PC-9 (cell line): ENCODE measurements around the gene PGF. TPM values are rescaled to one million over a fixed set of nuclear protein-coding genes. Genes with fewer than 3 reads are reported as not detected.

ENCODE experiments used
- BruUV-seq: library from RNA; stranded (reverse); fragments of 400-500 nt; replicated peaks from 2 replicates; lab custom pipeline; 2021; lab: Mats Ljungman, UMichigan
- CTCF ChIA-PET: fragments of 300-600 bp; sonication (Branson Sonifier 250); formaldehyde crosslinking; loops from one replicate; lab custom pipeline; 2022; ENCODE audit warnings: antibody characterized with exemption; lab: Charles Lee
- POLR2A ChIA-PET: fragments of 300-600 bp; sonication (Branson Sonifier 250); formaldehyde crosslinking; loops from one replicate; lab custom pipeline; 2022; ENCODE audit warnings: antibody characterized with exemption; ENCODE audit not compliant: unreplicated experiment; lab: Charles Lee
- DNase-seq, 2 experiments: peaks; one replicate each; pipeline versions ENCODE4 v3.0.0 to v3.0.0-alpha.2; 2015 to 2022; ENCODE audit warnings: mixed read lengths in 1 of 2
- H2AFZ ChIP-seq: fragments of 200-600 bp; sonication (generic); 2 replicates; pipeline ENCODE4 v1.8.1; 2017; ENCODE audit warnings: antibody characterized with exemption
- H3F3A ChIP-seq: fragments of 200-600 bp; sonication (generic); 2 replicates; pipeline ENCODE4 v1.8.1; 2017; ENCODE audit warnings: antibody characterized with exemption, mild to moderate bottlenecking, low read depth; ENCODE audit not compliant: insufficient read depth
- H3K27ac ChIP-seq: fragments of 200-600 bp; sonication (generic); 2 replicates; pipeline ENCODE4 v1.6.1; 2016; ENCODE audit warnings: mixed run types
- H3K27me3 ChIP-seq: fragments of 200-600 bp; sonication (generic); 2 replicates; pipeline ENCODE4 v1.6.1; 2016; ENCODE audit warnings: low read depth, mixed run types; ENCODE audit not compliant: insufficient read depth
- H3K36me3 ChIP-seq: fragments of 200-600 bp; sonication (generic); 2 replicates; pipeline ENCODE4 v1.6.1; 2016; ENCODE audit warnings: low read depth, mixed run types
- H3K4me1 ChIP-seq: fragments of 200-600 bp; sonication (generic); replicated peaks from 2 replicates; pipeline ENCODE4 v1.6.1; 2016; ENCODE audit warnings: mixed run types; ENCODE audit not compliant: insufficient read depth
- H3K4me2 ChIP-seq: fragments of 200-600 bp; sonication (generic); 2 replicates; pipeline ENCODE4 v1.6.1; 2017; ENCODE audit warnings: mixed run types
- H3K4me3 ChIP-seq: fragments of 200-600 bp; sonication (generic); 2 replicates; pipeline ENCODE4 v1.6.1; 2016; ENCODE audit warnings: mixed run types
- H3K79me2 ChIP-seq: fragments of 200-600 bp; sonication (generic); 2 replicates; pipeline ENCODE4 v1.6.1; 2017; ENCODE audit warnings: low read depth, mixed run types
- H3K9me2 ChIP-seq: fragments of 200-600 bp; sonication (generic); 2 replicates; pipeline ENCODE4 v1.8.1; 2017; ENCODE audit warnings: mild to moderate bottlenecking; ENCODE audit not compliant: insufficient read depth
- H3K9me3 ChIP-seq: fragments of 200-600 bp; sonication (generic); 2 replicates; pipeline ENCODE4 v1.8.1; 2016; ENCODE audit warnings: low read depth; ENCODE audit not compliant: insufficient read depth
- H4K20me1 ChIP-seq: fragments of 200-600 bp; sonication (generic); 2 replicates; pipeline ENCODE4 v1.8.1; 2017; ENCODE audit not compliant: insufficient read depth
- CTCF ChIP-seq: fragments of 200-600 bp; sonication (generic); conservative IDR thresholded peaks from 2 replicates; pipeline ENCODE4 v1.6.1; 2017; ENCODE audit warnings: mixed run types, antibody characterized with exemption, mild to moderate bottlenecking, moderate library complexity
- EZH2 ChIP-seq: fragments of 200-600 bp; sonication (generic); IDR thresholded peaks from 2 replicates; pipeline ENCODE4 v1.8.0; 2017; ENCODE audit warnings: antibody characterized with exemption, low read depth
- intact Hi-C: fragments of 100-400 bp; cut with micrococcal nuclease; formaldehyde crosslinking; loops from one replicate; pipeline ENCODE4 v1.10.0; 2022; ENCODE audit not compliant: unreplicated experiment
- total RNA-seq: library from RNA; stranded (reverse); gene quantifications from 2 replicates; pipeline ENCODE4 v1.2.3, GENCODE V29; 2021

The PGF gene
- total RNA-seq, 1 experiment from 2014 or later: 11.7 TPM

DNA sequence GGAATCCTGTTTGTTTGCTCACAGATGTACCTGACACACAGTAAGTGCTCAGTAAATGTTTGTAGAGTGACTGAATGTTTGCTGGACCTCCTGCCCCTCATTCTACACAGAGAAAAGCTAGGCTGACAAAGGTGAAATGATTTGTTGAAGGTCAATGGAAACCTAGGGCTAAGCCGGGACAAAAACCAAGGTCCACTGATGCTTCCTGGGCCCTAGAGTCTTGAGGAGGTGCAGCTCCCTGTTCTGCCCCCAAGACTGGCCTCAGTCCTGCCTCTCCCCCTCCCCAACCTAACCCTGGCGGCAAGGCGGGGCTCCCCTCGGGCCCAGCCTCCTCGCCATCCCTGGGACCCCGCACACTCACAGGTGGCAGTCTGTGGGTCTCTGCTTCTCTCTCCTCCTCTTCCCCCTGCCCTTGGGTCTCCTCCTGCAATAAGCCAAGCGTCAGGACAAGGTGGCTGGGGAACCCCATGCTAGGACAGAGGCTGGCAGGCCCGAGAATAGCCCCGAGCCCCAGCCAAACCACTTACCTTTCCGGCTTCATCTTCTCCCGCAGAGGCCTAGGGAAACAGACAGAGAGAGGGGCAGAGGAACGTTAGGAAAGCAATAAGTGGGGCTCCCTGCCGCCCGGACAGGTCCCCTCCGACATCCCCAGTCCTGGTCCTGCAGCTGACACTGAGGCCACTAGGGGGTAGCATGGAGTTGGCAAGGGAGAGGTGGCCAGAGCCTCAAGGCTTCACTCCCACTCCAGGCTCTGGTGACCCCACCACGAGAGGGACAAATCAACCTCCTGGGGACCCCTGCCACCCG lies 9.3 kb downstream of the PGF start:
- ChIA-PET CTCF (interaction anchor here (0.6 to 1.5 kb wide), 12 partner anchors 15 to 180 kb away, joined by 3 to 6 read pairs (median 4); partner anchors contain the start of genes EIF2B2 and RPS6KL1), POLR2A (interaction anchor here (0.7 kb wide), 1 partner anchor 84 kb away, joined by 3 read pairs; no protein-coding TSS in a partner anchor)
- no peaks in the 10 kb centered on the region for H3K9me3 ChIP-seq
- peaks cover 15% of the 10 kb centered on the region; the same call in 1 of the 2 replicates for H3F3A ChIP-seq
- H3K27ac ChIP-seq: no peak overlapping the region
- H2AFZ ChIP-seq: peak overlapping the region; percentile 49
- H3K4me2 ChIP-seq: peak overlapping the region; percentile 66
- BruUV-seq: no TSS peak
- no peaks in the 10 kb centered on the region for H3K36me3 ChIP-seq
- H3K27me3 ChIP-seq: no peaks in the 10 kb centered on the region
- DNase-seq: peak; percentile 73 to 91
- H3K9me2 ChIP-seq: no peaks in the 10 kb centered on the region
- H3K4me3 ChIP-seq: no peak overlapping the region
- no peaks in the 10 kb centered on the region for H3K79me2 ChIP-seq
- H3K4me1 ChIP-seq: peaks cover 9% of the 10 kb centered on the region; the same call in 1 of the 2 replicates
- TF ChIP-seq CTCF (peak; percentile 99), EZH2 (no peak)
- H4K20me1 ChIP-seq: no peaks in the 10 kb centered on the region
- intact Hi-C loops: loop anchor here (1.0 to 10.0 kb wide), 8 partner anchors 32 to 359 kb away; partner anchors contain the start of gene EIF2B2

DNA sequence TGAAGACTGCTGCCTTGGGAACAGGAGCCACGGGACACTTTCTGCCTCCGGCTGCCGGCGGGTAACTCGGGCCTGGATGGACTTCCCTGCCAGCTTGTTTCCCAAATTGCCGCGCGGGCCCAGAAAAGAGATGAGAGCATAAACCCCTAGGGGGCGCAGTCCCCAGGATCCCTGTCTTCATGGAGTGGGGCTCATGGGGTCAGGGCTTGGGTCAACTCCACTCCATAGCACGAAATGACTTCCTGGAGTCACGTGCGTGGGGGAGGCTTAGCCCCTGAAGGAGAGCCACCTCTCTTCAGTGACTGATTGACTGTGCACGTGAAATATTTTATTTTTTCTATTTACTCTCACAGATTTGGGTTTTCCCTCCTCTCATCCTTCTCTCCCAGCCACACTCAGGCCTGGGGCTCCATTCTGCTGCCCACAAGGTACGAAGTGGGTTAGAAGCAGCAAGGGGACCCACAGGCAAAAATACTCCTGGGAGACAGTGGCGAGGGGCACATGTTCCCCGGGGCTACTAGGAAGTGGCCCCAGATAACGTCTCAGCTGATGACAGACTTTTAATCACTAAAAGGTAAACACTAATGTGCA lies 10.0 kb downstream of the PGF start:
- ChIA-PET POLR2A (interaction anchor here (0.5 to 0.8 kb wide), 4 partner anchors 48 to 100 kb away, joined by 3 read pairs; no protein-coding TSS in a partner anchor), CTCF (interaction anchor here (0.6 to 1.5 kb wide), 20 partner anchors 8 to 180 kb away, joined by 3 to 10 read pairs (median 3); partner anchors contain the start of genes ACYP1, EIF2B2, PROX2 and RPS6KL1)
- intact Hi-C loops: loop anchor here (10.0 kb wide), 1 partner anchor 359 kb away; no protein-coding TSS in a partner anchor
- no peaks in the 10 kb centered on the region for H4K20me1 ChIP-seq
- peaks cover 16% of the 10 kb centered on the region for H3K4me1 ChIP-seq
- no peaks in the 10 kb centered on the region for H3K9me2 ChIP-seq
- peak overlapping the region; percentile 66; the same call in 1 of the 2 replicates for H3K4me2 ChIP-seq
- H3K79me2 ChIP-seq: no peaks in the 10 kb centered on the region
- TF ChIP-seq EZH2: no peak
- peak; percentile 87 for TF ChIP-seq CTCF
- H2AFZ ChIP-seq: 0 out of 2 replicates have a peak overlapping the region, but pooled peaks have one; percentile 29
- H3K36me3 ChIP-seq: no peaks in the 10 kb centered on the region
- H3K27ac ChIP-seq: no peak overlapping the region
- BruUV-seq: no TSS peak
- H3K4me3 ChIP-seq: no peak overlapping the region
- no peaks in the 10 kb centered on the region for H3K27me3 ChIP-seq
- DNase-seq: peak in 1 of 2 experiments; percentile 58
- peaks cover 17% of the 10 kb centered on the region; the same call in 1 of the 2 replicates for H3F3A ChIP-seq
- no peaks in the 10 kb centered on the region for H3K9me3 ChIP-seq

DNA sequence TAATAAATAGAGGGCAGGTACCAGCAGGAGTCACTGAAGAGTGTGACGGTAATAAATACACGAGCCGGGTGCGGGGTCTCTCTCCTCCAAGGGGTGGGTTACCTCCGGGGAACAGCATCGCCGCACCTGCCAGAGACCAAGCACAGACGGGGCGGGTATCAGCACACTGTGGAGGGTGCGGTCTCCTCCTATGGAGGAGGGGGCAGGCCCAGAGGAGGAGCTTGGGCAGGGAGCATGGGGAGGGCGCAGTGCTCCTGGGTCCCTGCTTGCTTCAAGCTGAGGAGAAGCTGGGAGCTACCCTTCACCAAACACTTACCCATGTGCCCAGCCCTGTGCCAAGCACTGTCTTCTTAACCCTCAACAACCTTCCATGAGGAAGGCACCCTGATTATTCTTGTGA lies 12.8 kb downstream of the PGF start:
- H3K4me2 ChIP-seq: no peak overlapping the region
- no peak overlapping the region for H2AFZ ChIP-seq
- no peaks in the 10 kb centered on the region for H3K9me3 ChIP-seq
- no peak for TF ChIP-seq EZH2
- no peak for TF ChIP-seq CTCF
- intact Hi-C loops: loop anchor here (10.0 kb wide), 1 partner anchor 362 kb away; no protein-coding TSS in a partner anchor
- DNase-seq: no peak
- no TSS peak for BruUV-seq
- no peak overlapping the region for H3K4me3 ChIP-seq
- H3F3A ChIP-seq: peaks cover 23% of the 10 kb centered on the region; the same call in 1 of the 2 replicates
- H3K79me2 ChIP-seq: no peaks in the 10 kb centered on the region
- no peaks in the 10 kb centered on the region for H3K27me3 ChIP-seq
- no peaks in the 10 kb centered on the region for H4K20me1 ChIP-seq
- H3K4me1 ChIP-seq: peaks cover 26% of the 10 kb centered on the region
- no peak overlapping the region for H3K27ac ChIP-seq
- H3K9me2 ChIP-seq: no peaks in the 10 kb centered on the region
- POLR2A ChIA-PET: interaction anchor here (0.7 kb wide), 1 partner anchor 13 kb away, joined by 4 read pairs; the partner anchor contains the start of gene PGF
- CTCF ChIA-PET: interaction anchor here (1.4 kb wide), 1 partner anchor 22 kb away, joined by 4 read pairs; no protein-coding TSS in a partner anchor
- no peaks in the 10 kb centered on the region for H3K36me3 ChIP-seq
